ENCODE measurements around the gene SOS1. TPM values are rescaled to one million over a fixed set of nuclear protein-coding genes. Genes with fewer than 3 reads are reported as not detected.
A peak's percentile ranks its signal among the peaks of the same experiment; 100 is the strongest.

The SOS1 gene
- total and polyA plus RNA-seq, 2 of the 13 experiments (the other 11 are each of a cell fraction or from before 2014, with no cell fraction given): 20.8 to 60.4 TPM

DNA sequence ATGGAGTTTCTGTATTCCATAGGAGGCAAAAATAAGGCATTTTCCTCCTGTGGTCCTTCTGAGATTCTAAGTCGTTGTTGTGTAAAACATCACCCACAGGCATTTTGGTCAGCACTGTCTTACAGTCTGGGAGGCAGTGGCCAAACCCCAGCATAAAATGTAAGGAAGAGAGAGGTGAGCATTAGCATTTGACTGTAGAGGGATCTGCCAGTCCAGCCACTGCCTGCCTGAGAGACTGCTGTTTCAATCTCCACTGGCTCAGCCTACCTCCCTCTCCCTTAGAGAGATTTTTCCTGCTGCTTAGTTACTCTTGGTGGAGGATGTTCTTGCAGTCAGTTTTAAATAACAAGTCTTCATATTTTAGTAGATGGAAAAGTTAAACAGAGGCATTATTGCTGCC, 154.2 kb downstream of the SOS1 start:
- H3K4me1 ChIP-seq (ENCODE audit: insufficient read depth, low read length): no peaks in the 10 kb centered on the region
- ChIA-PET CTCF (ENCODE audit: low intra/inter-chr PET ratio, low total read pairs) (no interaction called here), POLR2A (no interaction called here)
- no peak overlapping the region for H3K27ac ChIP-seq (ENCODE audit: extremely low read length, insufficient read depth, low read length)
- BruUV-seq (replicated peaks): no TSS peak
- 68% methylated on average over 1 of the region's 1 CpG for WGBS (ENCODE audit: low lambda C conversion rate)
- no peaks in the 10 kb centered on the region for H3K27me3 ChIP-seq (ENCODE audit: control insufficient read depth in 1 of 2, insufficient read depth in 2 of 2, low read length in 2 of 2)
- H3K4me3 ChIP-seq (replicated peaks in 1 of 3; ENCODE audit: insufficient read depth in 1 of 3, low read depth in 2 of 3, low read length in 3 of 3): no peak overlapping the region
- no peak for FAIRE-seq
- H3K9me3 ChIP-seq (ENCODE audit: low read length): no peaks in the 10 kb centered on the region
- H3K36me3 ChIP-seq (replicated peaks in 1 of 2; ENCODE audit: control insufficient read depth in 1 of 2, insufficient read depth in 2 of 2, low read length in 2 of 2): no peaks in the 10 kb centered on the region
- H2AFZ ChIP-seq (ENCODE audit: low read length): no peak overlapping the region
- ATAC-seq: peak; percentile 48; the same call in 2 of the 3 replicates
- in situ Hi-C loops (cut with HindIII; ENCODE audit: extremely low pct_ligation_motif_present, low pct_unique_long_range_greater_than_20kb): no loop called here
- no peak overlapping the region for H3K4me2 ChIP-seq (ENCODE audit: low read depth, low read length)
- no peaks in the 10 kb centered on the region for H4K20me1 ChIP-seq (ENCODE audit: insufficient read depth, low read length)
- no peak for DNase-seq (ENCODE audit: low spot score)
- no peaks in the 10 kb centered on the region for H3K79me2 ChIP-seq (ENCODE audit: insufficient read depth, low read length)
- TF ChIP-seq, protein P1, sequence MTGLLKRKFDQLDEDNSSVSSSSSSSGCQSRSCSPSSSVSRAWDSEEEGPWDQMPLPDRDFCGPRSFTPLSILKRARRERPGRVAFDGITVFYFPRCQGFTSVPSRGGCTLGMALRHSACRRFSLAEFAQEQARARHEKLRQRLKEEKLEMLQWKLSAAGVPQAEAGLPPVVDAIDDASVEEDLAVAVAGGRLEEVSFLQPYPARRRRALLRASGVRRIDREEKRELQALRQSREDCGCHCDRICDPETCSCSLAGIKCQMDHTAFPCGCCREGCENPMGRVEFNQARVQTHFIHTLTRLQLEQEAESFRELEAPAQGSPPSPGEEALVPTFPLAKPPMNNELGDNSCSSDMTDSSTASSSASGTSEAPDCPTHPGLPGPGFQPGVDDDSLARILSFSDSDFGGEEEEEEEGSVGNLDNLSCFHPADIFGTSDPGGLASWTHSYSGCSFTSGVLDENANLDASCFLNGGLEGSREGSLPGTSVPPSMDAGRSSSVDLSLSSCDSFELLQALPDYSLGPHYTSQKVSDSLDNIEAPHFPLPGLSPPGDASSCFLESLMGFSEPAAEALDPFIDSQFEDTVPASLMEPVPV (CRISPR knock-in tag; IDR thresholded peaks at IDR 0.05): no peak
- TF ChIP-seq NBN (conservative IDR thresholded peaks at IDR 0.05) (no peak), ZFAT (CRISPR knock-in tag; conservative IDR thresholded peaks at IDR 0.05) (no peak), ZMYM4 (CRISPR knock-in tag; IDR thresholded peaks at IDR 0.05) (no peak), E2F5 (CRISPR knock-in tag; conservative IDR thresholded peaks at IDR 0.05) (no peak), ZNF772 (CRISPR knock-in tag; IDR thresholded peaks at IDR 0.05) (no peak), DNMT1 (CRISPR knock-in tag; IDR thresholded peaks at IDR 0.05) (no peak), MATR3 (CRISPR knock-in tag; IDR thresholded peaks at IDR 0.05) (no peak), FOXK2 (IDR thresholded peaks at IDR 0.05) (no peak), ZNF30 (CRISPR knock-in tag; IDR thresholded peaks at IDR 0.05) (no peak), MTF2 (CRISPR knock-in tag; IDR thresholded peaks at IDR 0.05; ENCODE audit: borderline replicate concordance) (no peak), TGIF2 (CRISPR knock-in tag; IDR thresholded peaks at IDR 0.05) (no peak), ATF3 (CRISPR knock-in tag; IDR thresholded peaks at IDR 0.05) (no peak), ZNF264 (CRISPR knock-in tag; IDR thresholded peaks at IDR 0.05) (no peak), EZH2 (conservative IDR thresholded peaks at IDR 0.05; ENCODE audit: low read depth, low read length) (no peak), TCF7 (IDR thresholded peaks at IDR 0.05; ENCODE audit: low read depth) (no peak), STAG1 (CRISPR knock-in tag; IDR thresholded peaks at IDR 0.05) (no peak)
- TF ChIP-seq, protein P2, sequence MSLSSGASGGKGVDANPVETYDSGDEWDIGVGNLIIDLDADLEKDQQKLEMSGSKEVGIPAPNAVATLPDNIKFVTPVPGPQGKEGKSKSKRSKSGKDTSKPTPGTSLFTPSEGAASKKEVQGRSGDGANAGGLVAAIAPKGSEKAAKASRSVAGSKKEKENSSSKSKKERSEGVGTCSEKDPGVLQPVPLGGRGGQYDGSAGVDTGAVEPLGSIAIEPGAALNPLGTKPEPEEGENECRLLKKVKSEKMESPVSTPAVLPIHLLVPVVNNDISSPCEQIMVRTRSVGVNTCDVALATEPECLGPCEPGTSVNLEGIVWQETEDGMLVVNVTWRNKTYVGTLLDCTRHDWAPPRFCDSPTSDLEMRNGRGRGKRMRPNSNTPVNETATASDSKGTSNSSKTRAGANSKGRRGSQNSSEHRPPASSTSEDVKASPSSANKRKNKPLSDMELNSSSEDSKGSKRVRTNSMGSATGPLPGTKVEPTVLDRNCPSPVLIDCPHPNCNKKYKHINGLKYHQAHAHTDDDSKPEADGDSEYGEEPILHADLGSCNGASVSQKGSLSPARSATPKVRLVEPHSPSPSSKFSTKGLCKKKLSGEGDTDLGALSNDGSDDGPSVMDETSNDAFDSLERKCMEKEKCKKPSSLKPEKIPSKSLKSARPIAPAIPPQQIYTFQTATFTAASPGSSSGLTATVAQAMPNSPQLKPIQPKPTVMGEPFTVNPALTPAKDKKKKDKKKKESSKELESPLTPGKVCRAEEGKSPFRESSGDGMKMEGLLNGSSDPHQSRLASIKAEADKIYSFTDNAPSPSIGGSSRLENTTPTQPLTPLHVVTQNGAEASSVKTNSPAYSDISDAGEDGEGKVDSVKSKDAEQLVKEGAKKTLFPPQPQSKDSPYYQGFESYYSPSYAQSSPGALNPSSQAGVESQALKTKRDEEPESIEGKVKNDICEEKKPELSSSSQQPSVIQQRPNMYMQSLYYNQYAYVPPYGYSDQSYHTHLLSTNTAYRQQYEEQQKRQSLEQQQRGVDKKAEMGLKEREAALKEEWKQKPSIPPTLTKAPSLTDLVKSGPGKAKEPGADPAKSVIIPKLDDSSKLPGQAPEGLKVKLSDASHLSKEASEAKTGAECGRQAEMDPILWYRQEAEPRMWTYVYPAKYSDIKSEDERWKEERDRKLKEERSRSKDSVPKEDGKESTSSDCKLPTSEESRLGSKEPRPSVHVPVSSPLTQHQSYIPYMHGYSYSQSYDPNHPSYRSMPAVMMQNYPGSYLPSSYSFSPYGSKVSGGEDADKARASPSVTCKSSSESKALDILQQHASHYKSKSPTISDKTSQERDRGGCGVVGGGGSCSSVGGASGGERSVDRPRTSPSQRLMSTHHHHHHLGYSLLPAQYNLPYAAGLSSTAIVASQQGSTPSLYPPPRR (CRISPR knock-in tag; IDR thresholded peaks at IDR 0.05; ENCODE audit: borderline replicate concordance): no peak
- intact Hi-C loops (cut with micrococcal nuclease; ENCODE audit: unreplicated experiment): no loop called here
- H3K9ac ChIP-seq (ENCODE audit: insufficient read depth, low read depth, low read length): no peak overlapping the region

All from HepG2 (cell line).